Smooth muscle cell (in vitro differentiated cells): Measurements from ENCODE around the gene DOHH. TPM values are rescaled to one million over a fixed set of nuclear protein-coding genes. Genes with fewer than 3 reads are reported as not detected.

Experiments used
- DNase-seq: peaks from one replicate; lab custom pipeline; 2025; ENCODE audit not compliant: unreplicated experiment; lab: John Stamatoyannopoulos, UW
- H2AFZ ChIP-seq: fragments of 200-600 bp; sonication (generic); 2 replicates; pipeline ENCODE4 v1.6.0; 2016; ENCODE audit warnings: antibody characterized with exemption, low read depth, mild to moderate bottlenecking
- H3F3A ChIP-seq: fragments of 200-600 bp; sonication (generic); 2 replicates; pipeline ENCODE4 v1.6.0; 2017; ENCODE audit warnings: antibody characterized with exemption, low read depth
- H3K27ac ChIP-seq: fragments of 200-600 bp; sonication (generic); 2 replicates; pipeline ENCODE4 v1.5.1; 2016; ENCODE audit warnings: low read depth, mild to moderate bottlenecking
- H3K27me3 ChIP-seq: fragments of 200-600 bp; sonication (generic); 2 replicates; pipeline ENCODE4 v1.6.1; 2016; ENCODE audit warnings: low read depth, mild to moderate bottlenecking
- H3K36me3 ChIP-seq: fragments of 200-600 bp; sonication (generic); 2 replicates; pipeline ENCODE4 v1.5.1; 2016; ENCODE audit warnings: low read depth
- H3K4me1 ChIP-seq: fragments of 200-600 bp; sonication (generic); 2 replicates; pipeline ENCODE4 v1.5.1; 2016; ENCODE audit warnings: low read depth
- H3K4me2 ChIP-seq: fragments of 200-600 bp; sonication (generic); 2 replicates; pipeline ENCODE4 v1.6.0; 2016; ENCODE audit warnings: mild to moderate bottlenecking
- H3K4me3 ChIP-seq: fragments of 200-600 bp; sonication (generic); 2 replicates; pipeline ENCODE4 v1.5.1; 2016; ENCODE audit warnings: mild to moderate bottlenecking
- H3K79me2 ChIP-seq: fragments of 200-600 bp; sonication (generic); 2 replicates; pipeline ENCODE4 v1.6.0; 2016; ENCODE audit warnings: low read depth, mild to moderate bottlenecking
- H3K9ac ChIP-seq: fragments of 200-600 bp; sonication (generic); 2 replicates; pipeline ENCODE4 v1.6.0; 2016; ENCODE audit warnings: low read depth
- H3K9me3 ChIP-seq: fragments of 200-600 bp; sonication (generic); replicated peaks from 2 replicates; pipeline ENCODE4 v1.5.1; 2016; ENCODE audit warnings: low read depth
- H4K20me1 ChIP-seq: fragments of 200-600 bp; sonication (generic); 2 replicates; pipeline ENCODE4 v1.6.0; 2016; ENCODE audit warnings: low read depth
- CTCF ChIP-seq: fragments of 200-600 bp; sonication (generic); IDR thresholded peaks from 2 replicates; pipeline ENCODE4 v1.5.1; 2017; ENCODE audit warnings: borderline replicate concordance, mild to moderate bottlenecking, antibody characterized with exemption; ENCODE audit not compliant: insufficient read depth, poor library complexity, severe bottlenecking
- WGBS: methylation state at CpG from one replicate; pipeline ENCODE4 v1.1.7; 2016; ENCODE audit warnings: low lambda C conversion rate; 5-methylcytosine and 5-hydroxymethylcytosine counted together
- polyA plus RNA-seq: library from polyadenylated mRNA; unstranded; fragments of >200 nt; fragmentation: Nextera tagmentation; extraction: Ambion mirVana; gene quantifications from 2 replicates; pipeline ENCODE4 v1.2.1, GENCODE V29; 2016
- total RNA-seq: library from RNA; depleted of rRNA; stranded (reverse); fragments of >200 nt; gene quantifications from 2 replicates; pipeline ENCODE4 v1.2.3, GENCODE V29; 2014

The DOHH gene
- total and polyA plus RNA-seq, 2 experiments from 2014 or later = 8.7 to 27.2 TPM

- H2AFZ ChIP-seq = no peak overlapping the region
- peaks cover 8% of the 10 kb centered on the region for H3F3A ChIP-seq
- no peaks in the 10 kb centered on the region for H3K27me3 ChIP-seq
- no peaks in the 10 kb centered on the region for H3K36me3 ChIP-seq
- no peak overlapping the region for H3K4me2 ChIP-seq
- TF ChIP-seq CTCF = no peak
- DNase-seq = no peak
- H4K20me1 ChIP-seq = no peaks in the 10 kb centered on the region
- no peaks in the 10 kb centered on the region for H3K79me2 ChIP-seq
- no peak overlapping the region for H3K9ac ChIP-seq
- no peak overlapping the region for H3K4me3 ChIP-seq
- H3K9me3 ChIP-seq = no peaks in the 10 kb centered on the region
- H3K27ac ChIP-seq = no peak overlapping the region
- peaks cover 18% of the 10 kb centered on the region for H3K4me1 ChIP-seq
- WGBS = 93% methylated on average over 9 of the region's 9 CpGs
These were observed 33.8 kb downstream of the DOHH start for GRCh38 chr19:3466635-3467034.

- Histone ChIP-seq H3K79me2 (no peaks in the 10 kb centered on the region), H3K4me2 (no peak overlapping the region), H3F3A (peaks cover 8% of the 10 kb centered on the region), H3K4me3 (no peak overlapping the region), H4K20me1 (no peaks in the 10 kb centered on the region), H3K4me1 (peaks cover 18% of the 10 kb centered on the region), H3K36me3 (no peaks in the 10 kb centered on the region), H3K9me3 (no peaks in the 10 kb centered on the region), H3K27ac (no peak overlapping the region), H3K27me3 (no peaks in the 10 kb centered on the region), H3K9ac (no peak overlapping the region), H2AFZ (no peak overlapping the region)
- DNase-seq = no peak
- 67% methylated on average over 7 of the region's 7 CpGs for WGBS
- no peak for TF ChIP-seq CTCF
These were observed 34.9 kb downstream of the DOHH start for GRCh38 chr19:3465552-3465951.

GRCh38 chr19:3464587-3465235 lies 35.8 kb downstream of the DOHH start:
- Histone ChIP-seq H3K27ac (no peak overlapping the region), H3K9me3 (no peaks in the 10 kb centered on the region), H3K9ac (no peak overlapping the region), H3K4me2 (peak overlapping the region; percentile 81), H3K4me1 (peaks cover 18% of the 10 kb centered on the region), H3K27me3 (no peaks in the 10 kb centered on the region), H3F3A (peaks cover 8% of the 10 kb centered on the region), H2AFZ (no peak overlapping the region), H3K4me3 (no peak overlapping the region), H3K79me2 (no peaks in the 10 kb centered on the region), H4K20me1 (no peaks in the 10 kb centered on the region), H3K36me3 (no peaks in the 10 kb centered on the region)
- no peak for TF ChIP-seq CTCF
- no peak for DNase-seq
- 5% methylated on average over 6 of the region's 31 CpGs for WGBS
